Measurements from ENCODE around the gene SMAD5.

The SMAD5 gene

GRCh38 chr5:136159457-136159856, 26.8 kb downstream of the SMAD5 start:
- no peak for DNase-seq

- DNase-seq, result no peak
These were observed 29.4 kb downstream of the SMAD5 start for GRCh38 chr5:136162008-136162407.

- no peak for DNase-seq
These were observed 31.6 kb downstream of the SMAD5 start for GRCh38 chr5:136164226-136164625.

- no peak for DNase-seq
These were observed 34.3 kb downstream of the SMAD5 start for GRCh38 chr5:136166909-136167308.

- no peak for DNase-seq
These were observed 36.6 kb downstream of the SMAD5 start for GRCh38 chr5:136169218-136169617.

- DNase-seq, result no peak
These were observed 41.5 kb downstream of the SMAD5 start for GRCh38 chr5:136174021-136174659.

- no peak for DNase-seq
These were observed 50.0 kb downstream of the SMAD5 start for GRCh38 chr5:136182618-136183017.

- DNase-seq, result no peak
These were observed 53.5 kb downstream of the SMAD5 start for GRCh38 chr5:136185974-136186665.

- DNase-seq, result no peak
These were observed 54.2 kb downstream of the SMAD5 start for GRCh38 chr5:136186796-136187195.

GRCh38 chr5:136188859-136189258, 56.2 kb downstream of the SMAD5 start:
- DNase-seq, result no peak

- DNase-seq, result no peak
These were observed 57.6 kb downstream of the SMAD5 start for GRCh38 chr5:136190091-136190720.

GRCh38 chr5:136190904-136191303, 58.3 kb downstream of the SMAD5 start:
- DNase-seq, result no peak

GRCh38 chr5:136191304-136192014, 58.8 kb downstream of the SMAD5 start:
- DNase-seq, result no peak

GRCh38 chr5:136192015-136192525, 59.4 kb downstream of the SMAD5 start:
- no peak for DNase-seq

GRCh38 chr5:136192526-136193321, 60.1 kb downstream of the SMAD5 start, which contains the start of gene SMIM32:
Gene SMIM32, minus strand, starts transcription at chr5:136193162. Its CDS starts 638 bp downstream, at chr5:136192524.
- peak; percentile 58 for DNase-seq

GRCh38 chr5:136193322-136193935, 60.8 kb downstream of the SMAD5 start:
- DNase-seq, result no peak

GRCh38 chr5:136194576-136194975, 61.9 kb downstream of the SMAD5 start:
- no peak for DNase-seq

GRCh38 chr5:136195971-136196820, 63.6 kb downstream of the SMAD5 start:
- no peak for DNase-seq

- DNase-seq, result no peak
These were observed 65.0 kb downstream of the SMAD5 start for GRCh38 chr5:136197462-136198142.

- DNase-seq, result no peak
These were observed 65.8 kb downstream of the SMAD5 start for GRCh38 chr5:136198453-136198852.
